Glutamatergic neuron (in vitro differentiated cells): ENCODE results near the gene KCNMB4. TPM values are rescaled to one million over a fixed set of nuclear protein-coding genes. Genes with fewer than 3 reads are reported as not detected.

Experiments
- DNase-seq: peaks from one replicate; pipeline ENCODE4 v3.0.0; 2022
- H3K27ac Mint-ChIP-seq: one replicate; pipeline ENCODE4 v1.8.0; 2020; ENCODE audit warnings: mild to moderate bottlenecking, mixed read lengths, inconsistent platforms; ENCODE audit not compliant: unreplicated experiment
- H3K27me3 Mint-ChIP-seq: one replicate; pipeline ENCODE4 v1.8.0; 2020; ENCODE audit warnings: mild to moderate bottlenecking, moderate library complexity, mixed read lengths, inconsistent platforms; ENCODE audit not compliant: unreplicated experiment
- H3K36me3 Mint-ChIP-seq: one replicate; pipeline ENCODE4 v1.8.0; 2020; ENCODE audit warnings: mild to moderate bottlenecking, mixed read lengths, inconsistent platforms; ENCODE audit not compliant: unreplicated experiment
- H3K4me1 Mint-ChIP-seq: one replicate; pipeline ENCODE4 v1.8.0; 2020; ENCODE audit warnings: mild to moderate bottlenecking, low read depth, mixed read lengths, inconsistent platforms; ENCODE audit not compliant: unreplicated experiment
- H3K4me3 Mint-ChIP-seq: one replicate; pipeline ENCODE4 v1.8.0; 2020; ENCODE audit warnings: mild to moderate bottlenecking, mixed read lengths, inconsistent platforms; ENCODE audit not compliant: unreplicated experiment
- H3K9me3 Mint-ChIP-seq: one replicate; pipeline ENCODE4 v1.8.0; 2020; ENCODE audit warnings: mild to moderate bottlenecking, moderate library complexity, mixed read lengths, inconsistent platforms; ENCODE audit not compliant: unreplicated experiment
- CTCF ChIP-seq: fragments of 200-600 bp; sonication (generic); IDR thresholded peaks from one replicate; pipeline ENCODE4 v1.5.0; 2021; ENCODE audit not compliant: partially characterized antibody, unreplicated experiment
- total RNA-seq: library from RNA; stranded (reverse); fragmentation: NEBNext Ultra II Directional; extraction: Animal tissue kit (Norgen Biotek cat#: 25700); gene quantifications from one replicate; pipeline ENCODE4 v1.2.1, GENCODE V29; 2021; ENCODE audit not compliant: unreplicated experiment

KCNMB4 gene
- total RNA-seq, 1 donor from 2014 or later: 18.7 TPM

- Mint-ChIP-seq H3K36me3 (no peaks in the 10 kb centered on the region), H3K27ac (no peak overlapping the region), H3K27me3 (no peaks in the 10 kb centered on the region), H3K4me1 (no peaks in the 10 kb centered on the region), H3K9me3 (peaks cover 2% of the 10 kb centered on the region), H3K4me3 (no peak overlapping the region)
- TF ChIP-seq CTCF: no peak
- DNase-seq: no peak
These were observed 36.4 kb upstream of the KCNMB4 start for GRCh38 chr12:70329728-70330127.

GRCh38 chr12:70330158-70330557 lies 35.9 kb upstream of the KCNMB4 start:
- peaks cover 3% of the 10 kb centered on the region for H3K4me1 Mint-ChIP-seq
- no peaks in the 10 kb centered on the region for H3K36me3 Mint-ChIP-seq
- H3K4me3 Mint-ChIP-seq: no peak overlapping the region
- no peaks in the 10 kb centered on the region for H3K27me3 Mint-ChIP-seq
- no peak for DNase-seq
- H3K9me3 Mint-ChIP-seq: peaks cover 2% of the 10 kb centered on the region
- TF ChIP-seq CTCF: no peak
- no peak overlapping the region for H3K27ac Mint-ChIP-seq

- Mint-ChIP-seq H3K36me3 (no peaks in the 10 kb centered on the region), H3K9me3 (no peaks in the 10 kb centered on the region), H3K27me3 (no peaks in the 10 kb centered on the region), H3K4me3 (no peak overlapping the region), H3K4me1 (peaks cover 7% of the 10 kb centered on the region), H3K27ac (no peak overlapping the region)
- DNase-seq: no peak
- TF ChIP-seq CTCF: no peak
These were observed 33.9 kb upstream of the KCNMB4 start for GRCh38 chr12:70332236-70332635.

GRCh38 chr12:70334742-70335141 lies 31.3 kb upstream of the KCNMB4 start:
- no peak for DNase-seq
- no peak overlapping the region for H3K27ac Mint-ChIP-seq
- TF ChIP-seq CTCF: no peak
- H3K4me3 Mint-ChIP-seq: no peak overlapping the region
- no peaks in the 10 kb centered on the region for H3K36me3 Mint-ChIP-seq
- peaks cover 19% of the 10 kb centered on the region for H3K4me1 Mint-ChIP-seq
- H3K27me3 Mint-ChIP-seq: no peaks in the 10 kb centered on the region
- H3K9me3 Mint-ChIP-seq: no peaks in the 10 kb centered on the region

- no peaks in the 10 kb centered on the region for H3K9me3 Mint-ChIP-seq
- TF ChIP-seq CTCF: no peak
- H3K27me3 Mint-ChIP-seq: no peaks in the 10 kb centered on the region
- peaks cover 21% of the 10 kb centered on the region for H3K4me1 Mint-ChIP-seq
- no peaks in the 10 kb centered on the region for H3K36me3 Mint-ChIP-seq
- no peak overlapping the region for H3K4me3 Mint-ChIP-seq
- DNase-seq: no peak
- no peak overlapping the region for H3K27ac Mint-ChIP-seq
These were observed 27.6 kb upstream of the KCNMB4 start for GRCh38 chr12:70338531-70338930.
